MG63 (cell line): ENCODE results near the gene CDH18. TPM values are rescaled to one million over a fixed set of nuclear protein-coding genes. Genes with fewer than 3 reads are reported as not detected.

Source experiments
- DNase-seq: peaks from one replicate; pipeline ENCODE4 v3.0.0-alpha.2; 2020
- H3K27me3 ChIP-seq: fragments of 250-450 bp; sonication (Bioruptor Pico); 2 replicates; pipeline ENCODE4 v1.5.1; 2020; ENCODE audit warnings: mild to moderate bottlenecking, moderate library complexity
- H3K36me3 ChIP-seq: fragments of 250-450 bp; sonication (Bioruptor Pico); 2 replicates; pipeline ENCODE4 v1.5.1; 2020; ENCODE audit warnings: mild to moderate bottlenecking, moderate library complexity
- H3K4me3 ChIP-seq: fragments of 250-450 bp; sonication (Bioruptor Pico); 2 replicates; pipeline ENCODE4 v1.5.1; 2020; ENCODE audit warnings: mild to moderate bottlenecking, moderate library complexity
- H3K9me3 ChIP-seq: fragments of 250-450 bp; sonication (Bioruptor Pico); 2 replicates; pipeline ENCODE4 v1.5.1; 2020; ENCODE audit warnings: mild to moderate bottlenecking, moderate library complexity
- total RNA-seq: library from RNA; depleted of rRNA; stranded (reverse); fragments of >200 nt; shearing (Covaris generic); gene quantifications from 2 replicates; pipeline ENCODE4 v1.2.3, GENCODE V29; 2014; ENCODE audit warnings: low replicate concordance

Gene CDH18
- total RNA-seq, 1 experiment from 2014 or later: 18.8 TPM

DNA sequence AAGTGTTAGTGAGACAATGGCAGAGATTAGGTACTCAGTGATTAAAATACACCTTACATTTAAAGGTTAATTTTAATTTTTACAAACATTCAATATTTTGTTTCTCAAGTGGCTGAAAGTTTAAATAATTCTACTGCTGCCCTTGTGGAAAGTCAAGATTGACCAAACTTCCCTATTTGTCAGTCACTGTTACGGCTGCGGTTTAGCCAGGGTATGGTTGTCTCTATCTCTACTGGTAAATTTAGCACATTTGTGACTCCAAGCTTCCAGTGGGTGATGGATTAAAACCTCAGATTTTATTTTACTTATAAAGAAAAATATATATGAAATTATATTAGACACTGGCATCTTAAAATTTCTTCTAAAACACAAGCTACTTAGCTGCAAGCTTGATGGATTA, 368.4 kb downstream of the CDH18 start:
- no peak for DNase-seq
- Histone ChIP-seq H3K27me3 (no peaks in the 10 kb centered on the region), H3K36me3 (no peaks in the 10 kb centered on the region), H3K9me3 (no peaks in the 10 kb centered on the region), H3K4me3 (no peak overlapping the region)

DNA sequence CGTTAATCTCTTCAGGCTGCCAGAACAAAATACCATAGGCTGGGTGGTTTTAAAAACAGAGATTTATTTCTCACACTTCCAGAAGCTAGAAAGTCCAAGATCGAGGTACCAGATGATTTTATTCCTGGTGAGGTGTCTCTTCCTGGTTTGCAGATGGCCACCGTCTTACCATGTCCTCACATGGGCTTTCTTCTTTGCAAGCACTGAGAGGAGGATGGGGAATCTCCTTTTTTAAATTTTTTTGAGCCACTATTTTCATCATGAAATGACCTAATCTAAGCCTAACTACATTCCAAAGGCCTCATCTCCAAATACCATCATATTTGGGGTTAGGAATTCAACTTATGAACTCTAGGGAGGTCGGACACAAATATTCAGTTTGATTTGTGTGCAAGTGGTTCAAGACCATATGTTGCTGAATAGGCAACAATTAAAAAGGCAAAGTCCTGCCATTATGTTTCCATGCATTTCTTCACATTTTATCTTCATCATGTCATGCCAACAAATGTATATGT, 371.2 kb downstream of the CDH18 start:
- Histone ChIP-seq H3K4me3 (no peak overlapping the region), H3K27me3 (no peaks in the 10 kb centered on the region), H3K9me3 (no peaks in the 10 kb centered on the region), H3K36me3 (no peaks in the 10 kb centered on the region)
- DNase-seq: no peak

DNA sequence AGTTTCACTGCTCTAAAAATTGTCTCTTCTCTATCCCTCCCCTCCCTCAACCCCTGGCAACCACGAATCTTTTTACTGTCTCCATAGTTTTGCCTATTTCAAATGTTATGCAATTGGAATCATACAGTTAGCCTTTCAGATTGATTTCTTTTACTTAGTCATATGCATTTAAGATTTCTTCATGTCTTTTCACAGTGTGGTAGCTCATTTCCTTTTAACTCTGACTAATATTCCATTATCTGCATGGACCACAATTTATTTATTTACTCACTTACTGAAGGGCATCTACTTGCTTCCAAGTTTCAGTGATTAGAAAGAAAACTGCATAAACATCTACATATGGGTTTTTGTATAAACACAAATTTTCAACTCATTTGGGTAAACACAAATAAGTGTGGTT, 372.3 kb downstream of the CDH18 start:
- H3K9me3 ChIP-seq: no peaks in the 10 kb centered on the region

DNA sequence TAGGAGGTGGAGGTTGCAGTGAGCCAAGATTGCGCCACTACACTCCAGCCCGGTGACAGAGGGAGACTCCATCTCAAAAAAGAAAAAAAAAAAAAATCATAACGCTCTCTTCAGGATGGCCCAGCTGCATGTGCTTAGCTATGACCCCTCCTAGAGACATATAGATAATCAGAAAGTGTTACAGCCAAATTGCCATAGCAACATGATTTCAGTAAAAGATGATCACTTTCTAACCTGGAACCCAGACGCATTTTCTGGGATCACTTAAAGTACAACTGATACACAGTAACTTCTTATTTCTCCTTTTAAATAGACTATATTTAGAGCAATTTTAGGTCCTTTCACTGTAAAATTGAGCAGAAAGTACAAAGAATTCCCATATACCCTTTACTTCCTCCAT, 372.9 kb downstream of the CDH18 start:
- Histone ChIP-seq H3K36me3 (no peaks in the 10 kb centered on the region), H3K4me3 (no peak overlapping the region), H3K27me3 (no peaks in the 10 kb centered on the region), H3K9me3 (no peaks in the 10 kb centered on the region)
- DNase-seq: no peak

More for the DNA sequence above, 372.3 kb downstream of the CDH18 start:
- Histone ChIP-seq H3K27me3 (no peaks in the 10 kb centered on the region), H3K36me3 (no peaks in the 10 kb centered on the region), H3K4me3 (no peak overlapping the region)
- no peak for DNase-seq

DNA sequence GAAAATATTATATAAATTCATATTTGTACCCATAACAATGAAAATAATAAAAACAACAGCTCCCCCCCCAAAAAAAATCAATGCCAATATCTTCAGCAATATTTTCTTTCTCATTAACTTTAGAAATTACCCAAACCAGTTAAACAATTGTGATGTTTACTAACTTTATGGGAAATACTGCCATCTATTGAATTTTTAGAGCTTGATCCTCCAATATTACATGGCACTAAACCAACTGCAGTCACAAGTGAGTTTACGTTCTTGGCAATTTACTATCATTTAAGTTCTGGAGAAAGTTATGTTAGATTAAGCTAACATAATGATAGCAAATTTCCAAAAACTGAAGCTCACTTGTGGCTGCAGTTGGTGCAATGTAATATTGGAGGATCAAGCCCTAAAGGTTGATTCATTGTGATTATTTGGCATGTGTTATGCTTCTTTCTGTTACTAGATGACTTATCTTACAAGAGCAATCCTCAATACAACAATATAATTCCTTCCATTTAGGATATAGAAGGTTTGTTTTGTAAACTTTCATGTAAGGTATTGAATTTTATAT, 379.5 kb downstream of the CDH18 start:
- Histone ChIP-seq H3K4me3 (no peak overlapping the region), H3K9me3 (no peaks in the 10 kb centered on the region), H3K36me3 (no peaks in the 10 kb centered on the region), H3K27me3 (no peaks in the 10 kb centered on the region)
- DNase-seq: no peak

DNA sequence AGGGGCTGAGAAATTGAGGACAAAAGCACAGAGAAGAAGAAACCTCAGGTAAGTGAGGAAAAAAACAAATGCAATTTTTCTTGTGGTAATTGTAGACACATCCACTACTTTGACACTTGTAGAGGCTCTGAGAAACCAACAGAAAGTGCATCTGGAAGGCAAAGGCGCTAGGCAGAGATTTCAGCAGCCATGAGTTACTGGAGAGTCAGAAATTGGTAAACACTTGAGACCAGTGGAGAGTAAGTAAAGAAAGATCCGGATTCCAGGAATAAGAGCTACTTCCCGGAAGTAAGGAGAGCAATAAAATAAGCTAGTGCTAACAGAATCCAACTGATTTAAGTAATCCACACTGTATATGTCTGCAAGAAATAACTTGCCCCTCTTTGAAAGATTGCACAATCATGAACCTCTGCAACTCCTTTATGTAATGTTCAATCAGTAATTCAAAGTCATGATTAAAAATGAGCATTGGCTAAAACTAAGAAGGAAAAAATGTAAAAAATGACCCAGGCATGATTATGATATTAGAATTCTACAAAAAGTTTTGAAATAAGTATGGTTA, 382.1 kb downstream of the CDH18 start:
- H3K9me3 ChIP-seq: peaks cover 10% of the 10 kb centered on the region
- no peaks in the 10 kb centered on the region for H3K36me3 ChIP-seq
- no peak overlapping the region for H3K4me3 ChIP-seq
- no peaks in the 10 kb centered on the region for H3K27me3 ChIP-seq
- no peak for DNase-seq

DNA sequence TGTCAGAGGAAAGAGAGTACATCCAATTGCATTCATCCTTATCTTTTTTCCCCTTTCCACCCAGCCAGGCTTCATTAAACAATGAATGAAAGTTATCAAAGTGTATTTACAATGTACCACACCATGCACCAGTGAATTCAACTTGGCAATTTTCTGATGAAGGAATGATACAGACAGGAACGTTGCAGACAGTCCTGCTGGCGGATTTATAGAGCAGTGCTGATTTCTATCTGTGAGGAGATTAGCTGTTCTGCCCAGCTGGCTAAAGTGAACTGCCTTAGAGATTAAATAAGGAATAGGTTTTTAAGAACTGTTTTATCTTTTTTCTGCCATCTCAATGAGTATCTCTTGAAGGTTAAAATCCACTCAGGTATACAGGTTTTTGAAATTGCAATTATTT, 403.9 kb downstream of the CDH18 start:
- Histone ChIP-seq H3K4me3 (no peak overlapping the region), H3K9me3 (0 out of 2 replicates have a peak, but pooled peaks cover 2% of the 10 kb centered on the region), H3K27me3 (no peaks in the 10 kb centered on the region), H3K36me3 (no peaks in the 10 kb centered on the region)
- no peak for DNase-seq

DNA sequence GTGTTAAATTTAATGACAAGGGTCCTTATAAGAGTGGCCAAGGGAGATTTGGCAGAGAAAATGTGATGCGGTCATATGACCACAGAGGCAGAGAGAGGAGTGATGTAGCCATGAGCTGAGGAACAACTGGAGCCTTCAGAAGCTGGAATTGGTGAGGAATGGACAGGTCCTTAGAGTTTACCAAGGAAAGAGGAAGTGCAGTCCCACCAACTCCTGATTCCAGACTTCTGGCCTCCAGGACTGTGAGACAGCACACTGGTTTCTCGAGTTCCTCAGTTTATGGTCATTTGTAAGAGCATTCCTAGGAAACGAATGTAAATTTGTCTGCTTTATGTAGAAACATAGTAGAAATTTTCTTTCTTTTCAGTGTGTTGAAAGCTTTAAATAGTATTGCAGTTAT, 410.1 kb downstream of the CDH18 start:
- Histone ChIP-seq H3K27me3 (no peaks in the 10 kb centered on the region), H3K4me3 (no peak overlapping the region), H3K9me3 (no peaks in the 10 kb centered on the region), H3K36me3 (no peaks in the 10 kb centered on the region)
- no peak for DNase-seq

DNA sequence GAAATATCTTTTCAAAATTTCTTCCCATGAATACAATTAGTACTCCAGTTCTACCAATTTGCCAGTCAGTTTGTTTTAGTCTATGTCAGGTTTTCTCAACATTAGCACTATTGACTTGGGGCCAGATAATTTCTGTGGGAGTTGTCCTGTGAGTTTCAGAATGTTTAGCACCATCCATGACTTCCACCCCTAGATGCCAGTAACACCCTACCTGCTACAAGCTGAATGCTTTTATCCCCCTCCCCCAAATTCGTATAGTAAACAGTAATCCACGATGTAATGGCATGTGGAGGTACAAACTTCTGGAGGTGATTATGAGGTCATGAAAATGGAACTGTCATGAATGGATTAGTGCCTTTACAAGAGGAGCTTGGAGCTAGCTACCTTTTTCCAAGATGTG, 420.0 kb downstream of the CDH18 start:
- Histone ChIP-seq H3K4me3 (no peak overlapping the region), H3K36me3 (no peaks in the 10 kb centered on the region), H3K27me3 (no peaks in the 10 kb centered on the region), H3K9me3 (no peaks in the 10 kb centered on the region)
- DNase-seq: no peak

DNA sequence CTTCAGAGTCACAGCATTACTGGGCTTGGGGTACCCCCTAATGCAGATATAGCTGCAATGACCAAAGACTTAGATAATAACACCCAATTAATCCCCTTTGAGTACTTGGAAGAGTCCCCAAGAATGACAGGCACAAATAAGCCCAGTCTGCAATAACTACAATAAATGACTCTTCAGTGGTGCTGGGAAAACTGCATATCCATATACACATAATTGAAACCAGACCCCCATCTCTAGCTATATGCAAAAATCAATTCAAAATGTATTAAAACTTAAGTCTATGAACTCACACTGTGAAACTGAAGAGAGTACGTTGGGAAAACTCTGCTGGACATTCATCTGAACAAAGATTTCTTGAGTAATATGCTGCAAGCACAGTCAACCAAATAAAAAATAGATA, 422.5 kb downstream of the CDH18 start:
- DNase-seq: no peak
- H3K4me3 ChIP-seq: no peak overlapping the region
- H3K36me3 ChIP-seq: no peaks in the 10 kb centered on the region
- no peaks in the 10 kb centered on the region for H3K27me3 ChIP-seq
- H3K9me3 ChIP-seq: no peaks in the 10 kb centered on the region

DNA sequence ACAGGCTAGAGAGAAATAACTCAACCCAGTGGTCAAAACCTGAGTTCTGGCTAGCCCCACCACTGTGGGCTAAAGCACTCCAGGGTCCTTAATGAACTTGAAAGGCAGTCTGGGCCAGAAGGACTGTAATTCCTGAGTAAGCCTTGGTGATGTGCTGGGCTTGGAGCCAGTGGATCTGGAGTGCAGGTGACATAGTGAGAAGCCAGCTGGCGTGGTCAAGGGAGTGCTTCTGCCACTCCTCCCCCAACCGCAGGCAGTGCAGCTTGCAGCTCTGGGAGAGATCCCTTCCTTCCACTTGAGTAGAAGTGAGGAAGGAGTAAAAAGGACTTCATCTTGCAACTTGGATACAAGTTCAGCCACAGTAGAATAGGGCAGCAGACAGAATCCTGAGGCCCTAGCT, 424.0 kb downstream of the CDH18 start:
- no peaks in the 10 kb centered on the region for H3K9me3 ChIP-seq
- no peak for DNase-seq
- no peaks in the 10 kb centered on the region for H3K27me3 ChIP-seq
- no peaks in the 10 kb centered on the region for H3K36me3 ChIP-seq
- no peak overlapping the region for H3K4me3 ChIP-seq

DNA sequence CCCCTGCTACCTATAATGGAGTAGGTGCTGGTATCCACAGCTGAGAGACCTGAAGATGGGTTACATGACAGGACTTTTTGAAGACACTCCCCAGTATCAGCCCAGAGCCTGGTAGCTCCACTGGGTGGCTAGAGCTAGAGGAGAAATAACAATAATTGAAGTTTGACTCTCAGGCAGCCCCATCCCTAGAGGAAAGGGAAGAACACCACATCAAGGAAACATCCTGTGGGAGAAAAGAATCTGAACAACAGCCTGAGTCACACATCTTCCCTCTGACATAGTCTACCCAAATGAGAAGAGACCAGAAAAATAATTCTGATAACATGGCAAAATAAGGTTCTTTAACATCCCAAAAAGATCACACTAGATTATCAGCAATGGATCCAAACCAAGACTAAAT, 432.1 kb downstream of the CDH18 start:
- H3K4me3 ChIP-seq: no peak overlapping the region
- no peaks in the 10 kb centered on the region for H3K36me3 ChIP-seq
- H3K9me3 ChIP-seq: peaks cover 9% of the 10 kb centered on the region
- no peak for DNase-seq
- H3K27me3 ChIP-seq: no peaks in the 10 kb centered on the region

DNA sequence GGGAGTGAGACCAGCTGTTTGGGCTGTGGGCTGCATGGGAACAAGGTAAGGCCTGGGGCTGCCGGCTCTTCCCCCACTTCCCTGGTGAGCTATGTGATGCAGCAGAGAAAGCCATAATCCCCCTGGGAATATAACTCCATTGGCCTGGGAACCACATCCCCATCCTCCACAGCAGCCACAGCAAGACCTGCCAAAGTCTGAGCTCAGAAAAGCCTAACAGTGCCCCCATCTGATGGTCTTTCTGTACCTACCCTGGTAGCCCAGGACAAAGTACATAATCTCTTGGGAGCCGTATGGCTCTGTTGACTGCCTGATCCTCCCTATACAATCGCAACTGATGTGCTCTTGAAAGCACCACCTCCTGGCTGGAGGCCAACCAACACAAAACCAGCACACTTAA, 432.6 kb downstream of the CDH18 start:
- Histone ChIP-seq H3K36me3 (no peaks in the 10 kb centered on the region), H3K27me3 (no peaks in the 10 kb centered on the region), H3K4me3 (no peak overlapping the region), H3K9me3 (peaks cover 9% of the 10 kb centered on the region)
- no peak for DNase-seq

DNA sequence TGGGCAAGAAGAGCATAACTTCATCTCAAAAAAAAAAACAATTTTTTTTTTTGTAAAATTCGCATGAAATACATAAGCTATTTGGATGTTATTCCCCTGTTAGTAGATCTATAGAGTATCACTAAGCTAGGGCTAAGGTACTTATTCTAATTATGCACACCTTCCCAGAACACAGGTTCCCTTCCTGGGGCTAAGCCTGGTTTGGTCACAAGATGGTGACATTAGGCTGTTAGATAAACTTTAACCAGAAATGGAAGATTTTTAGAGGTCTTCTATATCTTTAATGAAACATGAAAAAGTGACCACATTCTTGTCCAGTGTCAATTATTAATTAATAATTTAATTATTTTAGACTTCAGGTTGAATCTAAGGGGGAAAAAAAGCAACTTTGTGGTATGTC, 433.5 kb downstream of the CDH18 start:
- DNase-seq: no peak
- H3K9me3 ChIP-seq: peaks cover 9% of the 10 kb centered on the region
- H3K4me3 ChIP-seq: no peak overlapping the region
- no peaks in the 10 kb centered on the region for H3K27me3 ChIP-seq
- H3K36me3 ChIP-seq: no peaks in the 10 kb centered on the region

DNA sequence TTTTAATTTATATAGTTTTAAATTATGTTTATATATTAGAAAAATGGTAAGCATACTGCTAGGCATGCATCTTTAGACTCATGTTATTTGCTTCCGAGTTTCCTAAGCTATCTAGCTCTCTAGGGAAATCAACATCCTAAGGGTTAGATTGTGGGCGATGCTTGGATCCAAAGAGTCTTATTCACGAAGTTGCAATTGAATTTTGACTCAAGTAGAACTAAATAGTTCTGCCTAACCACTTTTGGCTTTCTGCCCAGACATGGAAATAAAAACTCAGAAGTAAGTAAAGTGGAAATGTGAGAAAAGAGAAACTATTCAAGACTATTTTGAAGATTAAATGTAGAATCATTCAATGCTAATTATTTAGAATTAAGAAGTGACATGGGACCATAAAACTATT, 440.4 kb downstream of the CDH18 start:
- Histone ChIP-seq H3K36me3 (no peaks in the 10 kb centered on the region), H3K9me3 (no peaks in the 10 kb centered on the region), H3K27me3 (no peaks in the 10 kb centered on the region), H3K4me3 (no peak overlapping the region)
- no peak for DNase-seq

DNA sequence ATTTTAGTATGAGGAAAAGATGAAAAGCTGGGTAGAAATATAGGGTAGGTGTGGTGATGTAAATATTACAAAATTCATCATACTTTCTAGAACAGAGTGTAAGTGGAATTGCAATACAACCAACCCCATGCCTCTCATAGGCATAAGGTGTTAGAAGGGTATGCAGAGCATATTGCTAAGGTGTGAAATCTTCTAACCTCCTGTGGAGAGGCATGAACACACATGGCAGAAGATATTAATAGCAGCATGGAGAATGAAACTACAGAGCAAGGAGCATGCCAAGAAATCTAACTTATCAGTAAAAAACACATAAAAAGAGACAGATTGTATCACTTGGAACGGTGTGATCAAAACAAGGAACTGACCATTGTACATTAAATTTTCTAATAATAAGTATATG, 441.5 kb downstream of the CDH18 start:
- H3K36me3 ChIP-seq: no peaks in the 10 kb centered on the region
- no peak overlapping the region for H3K4me3 ChIP-seq
- H3K9me3 ChIP-seq: no peaks in the 10 kb centered on the region; the same call in 1 of the 2 replicates
- no peak for DNase-seq
- no peaks in the 10 kb centered on the region for H3K27me3 ChIP-seq

DNA sequence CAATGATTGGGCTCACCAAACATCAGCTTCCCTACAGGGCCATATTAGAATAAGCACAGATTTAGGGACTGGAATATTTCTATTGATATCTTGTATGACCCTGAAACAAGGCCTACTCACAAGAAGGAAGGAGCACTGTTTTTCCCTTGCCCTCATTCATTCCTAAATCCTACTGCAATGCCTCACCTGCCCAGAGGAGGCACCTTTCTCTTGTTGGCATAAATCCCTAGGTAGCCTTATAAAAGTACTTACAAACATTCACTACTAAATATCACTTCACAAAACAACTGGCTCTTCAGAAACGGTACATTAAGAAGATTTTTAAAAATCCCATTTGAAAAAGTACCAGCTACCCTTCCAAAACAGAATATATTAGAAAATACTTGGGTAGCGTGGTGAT, 449.4 kb downstream of the CDH18 start:
- H3K9me3 ChIP-seq: peaks cover 2% of the 10 kb centered on the region; the same call in 1 of the 2 replicates
- no peaks in the 10 kb centered on the region for H3K27me3 ChIP-seq
- H3K4me3 ChIP-seq: no peak overlapping the region
- no peak for DNase-seq
- H3K36me3 ChIP-seq: no peaks in the 10 kb centered on the region

DNA sequence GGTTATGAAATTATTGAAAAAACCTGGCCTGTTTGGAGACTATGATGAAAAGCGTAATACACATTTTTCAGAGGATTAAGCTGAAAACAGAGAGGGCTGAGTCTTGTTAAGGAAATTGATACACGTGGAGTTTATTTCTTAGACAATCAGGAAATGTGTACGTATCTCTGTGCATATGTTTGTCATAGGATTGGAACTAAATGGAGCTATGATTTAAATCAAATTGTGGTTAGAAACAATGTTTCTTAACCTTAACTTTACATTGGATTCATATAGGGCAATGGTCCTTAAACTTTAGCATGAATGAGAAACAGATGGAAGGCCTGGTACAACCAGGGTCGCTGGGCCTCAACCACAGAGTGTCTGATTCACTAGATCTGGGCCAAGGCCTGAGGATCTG, 451.6 kb downstream of the CDH18 start:
- Histone ChIP-seq H3K9me3 (peaks cover under 1% of the 10 kb centered on the region; the same call in 1 of the 2 replicates), H3K27me3 (no peaks in the 10 kb centered on the region), H3K4me3 (no peak overlapping the region), H3K36me3 (no peaks in the 10 kb centered on the region)
- DNase-seq: no peak
